ENCODE results near the gene IL17D. TPM values are rescaled to one million over a fixed set of nuclear protein-coding genes. Genes with fewer than 3 reads are reported as not detected.
"Not testable (repeated sequence)": the region's sequence is repeated elsewhere in the genome, so short reads cannot be mapped to it uniquely, and the experiment has no call there.

Gene IL17D
- total RNA-seq, 2 donors from 2014 or later, result 0.66 to 0.78 TPM

GRCh38 chr13:20738616-20739015, 35.1 kb downstream of the IL17D start:
- DNase-seq (no peak), ATAC-seq (no peak)
- WGBS, 2 donors, result 88 to 90% methylated on average over 6 of the region's 6 CpGs
- Histone ChIP-seq H3K4me1 (no peaks in the 10 kb centered on the region), H3K9me3 (no peaks in the 10 kb centered on the region), H3K4me3 (no peak overlapping the region), H3K27me3 (no peaks in the 10 kb centered on the region), H3K36me3 (replicated peaks in 1 of 2; ENCODE audit: insufficient read depth in 1 of 2, low read depth in 2 of 2) (no peaks in the 10 kb centered on the region), H3K27ac (no peak overlapping the region)
- intact Hi-C loops (cut with DNase I), result no loop called here
- TF ChIP-seq CTCF (IDR thresholded peaks at IDR 0.05) (no peak), POLR2A (IDR thresholded peaks at IDR 0.05) (no peak)

- intact Hi-C loops (cut with DNase I), result no loop called here
- Histone ChIP-seq H3K27me3 (no peaks in the 10 kb centered on the region), H3K4me3 (no peak overlapping the region), H3K4me1 (no peaks in the 10 kb centered on the region), H3K9me3 (no peaks in the 10 kb centered on the region), H3K36me3 (replicated peaks in 1 of 2; ENCODE audit: insufficient read depth in 1 of 2, low read depth in 2 of 2) (no peaks in the 10 kb centered on the region), H3K27ac (no peak overlapping the region)
- 97% methylated on average over 15 of the region's 22 CpGs; no CpG with 5 or more reads in 1 of the 2 donors for WGBS, 2 donors
- TF ChIP-seq CTCF (IDR thresholded peaks at IDR 0.05) (no peak), POLR2A (IDR thresholded peaks at IDR 0.05) (no peak)
- ATAC-seq, result no peak
- no peak for DNase-seq
These were observed 36.5 kb downstream of the IL17D start for GRCh38 chr13:20740021-20740420.

GRCh38 chr13:20743830-20744404, 40.4 kb downstream of the IL17D start:
- 97% methylated on average over 4 of the region's 4 CpGs for WGBS, 2 donors
- DNase-seq; H3K4me3 ChIP-seq; ATAC-seq; H3K27me3 ChIP-seq; H3K4me1 ChIP-seq; intact Hi-C loops (cut with DNase I); H3K9me3 ChIP-seq; H3K36me3 ChIP-seq (replicated peaks in 1 of 2; ENCODE audit: insufficient read depth in 1 of 2, low read depth in 2 of 2); H3K27ac ChIP-seq: not testable (repeated sequence)

GRCh38 chr13:20749377-20749776, 45.9 kb downstream of the IL17D start:
- DNase-seq (no peak), ATAC-seq (no peak)
- Histone ChIP-seq H3K36me3 (replicated peaks in 1 of 2; ENCODE audit: insufficient read depth in 1 of 2, low read depth in 2 of 2) (no peaks in the 10 kb centered on the region), H3K4me1 (no peaks in the 10 kb centered on the region), H3K27ac (no peak overlapping the region), H3K9me3 (peaks cover 0 to 5% (median 0%) of the 10 kb centered on the region in 3 donors), H3K4me3 (no peak overlapping the region), H3K27me3 (no peaks in the 10 kb centered on the region)
- intact Hi-C loops (cut with DNase I), result no loop called here
- 72 to 85% methylated on average over 1 of the region's 1 CpG for WGBS, 2 donors
- no peak for TF ChIP-seq POLR2A (IDR thresholded peaks at IDR 0.05)
- TF ChIP-seq CTCF (IDR thresholded peaks at IDR 0.05), result no peak

GRCh38 chr13:20754009-20754408, 50.5 kb downstream of the IL17D start:
- Histone ChIP-seq H3K4me3 (no peak overlapping the region), H3K36me3 (replicated peaks in 1 of 2; ENCODE audit: insufficient read depth in 1 of 2, low read depth in 2 of 2) (no peaks in the 10 kb centered on the region), H3K9me3 (peaks cover 0 to 2% (median 0%) of the 10 kb centered on the region in 3 donors), H3K27me3 (no peaks in the 10 kb centered on the region), H3K4me1 (no peaks in the 10 kb centered on the region), H3K27ac (no peak overlapping the region)
- TF ChIP-seq POLR2A (IDR thresholded peaks at IDR 0.05) (no peak), CTCF (IDR thresholded peaks at IDR 0.05) (no peak)
- ATAC-seq (no peak), DNase-seq (no peak)
- intact Hi-C loops (cut with DNase I), result no loop called here

Measured in body of pancreas (tissue), 4 donors.